ENCODE data around the gene SPO11. TPM values are rescaled to one million over a fixed set of nuclear protein-coding genes. Genes with fewer than 3 reads are reported as not detected.
A peak's percentile ranks its signal among the peaks of the same experiment; 100 is the strongest.

Gene SPO11
- total RNA-seq, 6 experiments from 2014 or later: not detected

DNA sequence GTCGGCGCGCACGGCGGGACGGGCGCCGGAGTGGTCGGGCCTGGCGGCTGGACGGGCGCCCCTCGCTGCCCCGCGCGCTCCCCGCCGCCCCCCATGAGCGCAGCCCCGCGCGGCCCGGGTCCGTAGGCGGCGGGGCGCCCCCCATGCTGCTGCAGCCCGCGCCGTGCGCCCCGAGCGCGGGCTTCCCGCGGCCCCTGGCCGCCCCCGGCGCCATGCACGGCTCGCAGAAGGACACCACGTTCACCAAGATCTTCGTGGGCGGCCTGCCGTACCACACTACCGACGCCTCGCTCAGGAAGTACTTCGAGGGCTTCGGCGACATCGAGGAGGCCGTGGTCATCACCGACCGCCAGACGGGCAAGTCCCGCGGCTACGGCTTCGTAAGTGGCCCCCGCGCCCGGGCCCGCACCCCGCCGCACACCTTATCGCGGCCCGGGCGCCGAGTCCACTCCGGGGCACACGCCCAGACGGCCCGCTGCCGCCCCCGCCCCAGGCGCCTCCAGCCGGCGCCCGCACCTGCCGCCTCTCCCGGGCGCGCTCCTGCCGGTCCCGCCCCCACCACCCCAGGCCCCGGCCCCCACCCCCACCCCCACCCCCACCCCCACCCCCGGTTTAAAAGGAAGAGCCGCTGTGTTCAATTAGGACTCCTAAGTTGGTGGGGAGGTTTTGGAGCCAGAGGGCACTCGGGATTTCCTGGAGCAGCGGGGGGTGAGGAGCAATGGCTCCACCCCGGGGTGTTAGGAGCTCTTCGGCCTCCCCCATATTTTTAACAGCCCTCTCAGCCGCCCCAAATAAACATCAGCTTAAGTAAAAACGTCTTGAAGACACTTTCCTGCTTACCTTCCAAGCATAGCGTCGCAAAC, 62.1 kb downstream of the SPO11 start:
- Mint-ChIP-seq H3K4me3 (peak overlapping the region; percentile 83), H3K27ac (no peak overlapping the region), H3K4me1 (ENCODE audit: low read depth) (no peaks in the 10 kb centered on the region), H3K36me3 (ENCODE audit: low read depth) (peaks cover 5% of the 10 kb centered on the region; the same call in 1 of the 2 replicates), H3K9me3 (no peaks in the 10 kb centered on the region), H3K27me3 (ENCODE audit: insufficient read depth) (no peaks in the 10 kb centered on the region; the same call in 1 of the 2 replicates)
- no peak for DNase-seq
- TF ChIP-seq, protein P1, sequence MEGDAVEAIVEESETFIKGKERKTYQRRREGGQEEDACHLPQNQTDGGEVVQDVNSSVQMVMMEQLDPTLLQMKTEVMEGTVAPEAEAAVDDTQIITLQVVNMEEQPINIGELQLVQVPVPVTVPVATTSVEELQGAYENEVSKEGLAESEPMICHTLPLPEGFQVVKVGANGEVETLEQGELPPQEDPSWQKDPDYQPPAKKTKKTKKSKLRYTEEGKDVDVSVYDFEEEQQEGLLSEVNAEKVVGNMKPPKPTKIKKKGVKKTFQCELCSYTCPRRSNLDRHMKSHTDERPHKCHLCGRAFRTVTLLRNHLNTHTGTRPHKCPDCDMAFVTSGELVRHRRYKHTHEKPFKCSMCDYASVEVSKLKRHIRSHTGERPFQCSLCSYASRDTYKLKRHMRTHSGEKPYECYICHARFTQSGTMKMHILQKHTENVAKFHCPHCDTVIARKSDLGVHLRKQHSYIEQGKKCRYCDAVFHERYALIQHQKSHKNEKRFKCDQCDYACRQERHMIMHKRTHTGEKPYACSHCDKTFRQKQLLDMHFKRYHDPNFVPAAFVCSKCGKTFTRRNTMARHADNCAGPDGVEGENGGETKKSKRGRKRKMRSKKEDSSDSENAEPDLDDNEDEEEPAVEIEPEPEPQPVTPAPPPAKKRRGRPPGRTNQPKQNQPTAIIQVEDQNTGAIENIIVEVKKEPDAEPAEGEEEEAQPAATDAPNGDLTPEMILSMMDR (IDR thresholded peaks at IDR 0.05): no peak

DNA sequence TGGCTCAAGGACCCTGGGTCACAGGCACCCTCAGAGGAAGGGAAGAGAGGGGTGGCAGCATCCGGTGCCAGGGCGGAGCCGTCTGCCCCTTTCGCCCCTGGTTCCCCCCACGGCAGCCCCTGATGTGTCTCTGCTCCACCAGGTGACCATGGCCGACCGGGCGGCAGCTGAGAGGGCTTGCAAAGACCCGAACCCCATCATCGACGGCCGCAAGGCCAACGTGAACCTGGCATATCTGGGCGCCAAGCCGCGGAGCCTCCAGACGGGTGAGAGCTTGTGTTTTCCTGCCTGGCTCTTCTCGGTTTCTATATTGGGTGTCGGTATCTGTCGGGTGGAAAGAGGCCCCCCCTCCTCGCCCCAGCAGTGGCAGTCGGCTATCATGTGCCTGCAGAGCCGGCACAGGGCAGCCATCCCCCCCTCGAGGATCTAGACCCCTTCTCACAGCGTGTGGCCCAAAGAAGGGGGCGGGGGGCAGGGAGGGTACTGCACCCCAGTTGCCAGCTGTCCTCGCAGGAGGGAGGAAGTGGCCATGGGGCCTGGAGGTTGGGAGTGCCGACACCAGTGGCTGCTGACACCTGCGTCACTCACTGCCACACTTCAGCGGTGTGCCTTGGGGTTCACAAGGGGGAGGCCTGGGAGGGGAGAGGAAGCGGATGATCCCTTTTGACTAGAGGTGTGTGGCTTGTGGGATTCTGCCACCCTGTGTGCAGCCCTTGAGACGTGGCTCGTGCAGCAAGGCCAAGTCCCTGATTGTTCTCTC, 63.1 kb downstream of the SPO11 start:
- Mint-ChIP-seq H3K9me3 (no peaks in the 10 kb centered on the region), H3K27me3 (ENCODE audit: insufficient read depth) (no peaks in the 10 kb centered on the region; the same call in 1 of the 2 replicates), H3K4me3 (peak overlapping the region; percentile 83), H3K4me1 (ENCODE audit: low read depth) (no peaks in the 10 kb centered on the region), H3K27ac (no peak overlapping the region), H3K36me3 (ENCODE audit: low read depth) (peaks cover 5% of the 10 kb centered on the region; the same call in 1 of the 2 replicates)
- no peak for DNase-seq
- TF ChIP-seq, protein P1 (IDR thresholded peaks at IDR 0.05): no peak

Small RNA genes within 50 kb of the gene (microRNA-seq; reads per million reads assigned to microRNA genes)
- gene MIR4325: not detected

Other genes starting within 250 kb of the SPO11 start
- gene BMP7, start 63.2 kb upstream of the SPO11 start, total RNA-seq (2021; fragmentation: NEBNext Ultra II Directional; extraction: Animal tissue kit (Norgen Biotek cat#: 25700)): not detected
- gene RAE1, start 21.5 kb downstream of the SPO11 start, total RNA-seq (2021; fragmentation: NEBNext Ultra II Directional; extraction: Animal tissue kit (Norgen Biotek cat#: 25700)): 10 to 100 TPM; 25.1 to 31.4 (median 28.3) TPM
- 1 to 10 TPM; 3.7 to 5.7 (median 4.6) TPM for gene RBM38, start 61.6 kb downstream of the SPO11 start, total RNA-seq (2021; fragmentation: NEBNext Ultra II Directional; extraction: Animal tissue kit (Norgen Biotek cat#: 25700))
- gene CTCFL, start 195.3 kb downstream of the SPO11 start, total RNA-seq (2021; fragmentation: NEBNext Ultra II Directional; extraction: Animal tissue kit (Norgen Biotek cat#: 25700)): not detected
- not detected for gene PCK1, start 231.3 kb downstream of the SPO11 start, total RNA-seq (2021; fragmentation: NEBNext Ultra II Directional; extraction: Animal tissue kit (Norgen Biotek cat#: 25700))